ENCODE measurements around the gene NBEAL2.

Gene NBEAL2, protein sequence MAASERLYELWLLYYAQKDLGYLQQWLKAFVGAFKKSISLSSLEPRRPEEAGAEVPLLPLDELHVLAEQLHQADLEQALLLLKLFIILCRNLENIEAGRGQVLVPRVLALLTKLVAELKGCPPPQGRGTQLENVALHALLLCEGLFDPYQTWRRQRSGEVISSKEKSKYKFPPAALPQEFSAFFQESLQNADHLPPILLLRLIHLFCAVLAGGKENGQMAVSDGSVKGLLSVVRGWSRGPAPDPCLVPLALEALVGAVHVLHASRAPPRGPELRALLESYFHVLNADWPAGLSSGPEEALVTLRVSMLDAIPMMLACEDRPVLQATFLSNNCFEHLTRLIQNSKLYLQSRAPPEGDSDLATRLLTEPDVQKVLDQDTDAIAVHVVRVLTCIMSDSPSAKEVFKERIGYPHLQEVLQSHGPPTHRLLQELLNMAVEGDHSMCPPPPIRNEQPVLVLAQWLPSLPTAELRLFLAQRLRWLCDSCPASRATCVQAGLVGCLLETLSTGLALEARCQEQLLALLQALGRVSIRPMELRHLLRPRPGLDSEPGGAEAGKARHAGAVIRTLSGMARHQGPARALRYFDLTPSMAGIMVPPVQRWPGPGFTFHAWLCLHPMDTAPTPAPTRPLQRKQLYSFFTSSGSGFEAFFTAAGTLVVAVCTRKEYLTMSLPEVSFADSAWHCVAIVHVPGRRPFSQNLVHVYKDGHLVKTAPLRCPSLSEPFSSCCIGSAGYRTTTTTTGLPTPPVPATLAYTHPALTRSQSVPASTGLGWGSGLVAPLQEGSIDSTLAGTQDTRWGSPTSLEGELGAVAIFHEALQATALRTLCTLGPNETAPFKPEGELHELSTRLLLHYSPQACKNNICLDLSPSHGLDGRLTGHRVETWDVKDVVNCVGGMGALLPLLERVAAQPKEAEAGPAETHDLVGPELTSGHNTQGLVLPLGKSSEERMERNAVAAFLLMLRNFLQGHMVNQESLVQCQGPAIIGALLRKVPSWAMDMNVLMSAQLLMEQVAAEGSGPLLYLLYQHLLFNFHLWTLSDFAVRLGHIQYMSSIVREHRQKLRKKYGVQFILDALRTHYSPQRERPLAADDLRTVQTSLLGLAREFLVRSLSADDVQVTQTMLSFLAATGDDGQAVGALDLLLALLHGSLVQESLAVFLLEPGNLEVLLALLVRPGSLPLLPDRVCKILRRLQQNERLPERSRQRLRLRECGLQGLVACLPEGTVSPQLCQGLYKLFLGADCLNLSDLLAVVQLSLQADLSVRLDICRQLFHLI (N-terminal part only)

DNA sequence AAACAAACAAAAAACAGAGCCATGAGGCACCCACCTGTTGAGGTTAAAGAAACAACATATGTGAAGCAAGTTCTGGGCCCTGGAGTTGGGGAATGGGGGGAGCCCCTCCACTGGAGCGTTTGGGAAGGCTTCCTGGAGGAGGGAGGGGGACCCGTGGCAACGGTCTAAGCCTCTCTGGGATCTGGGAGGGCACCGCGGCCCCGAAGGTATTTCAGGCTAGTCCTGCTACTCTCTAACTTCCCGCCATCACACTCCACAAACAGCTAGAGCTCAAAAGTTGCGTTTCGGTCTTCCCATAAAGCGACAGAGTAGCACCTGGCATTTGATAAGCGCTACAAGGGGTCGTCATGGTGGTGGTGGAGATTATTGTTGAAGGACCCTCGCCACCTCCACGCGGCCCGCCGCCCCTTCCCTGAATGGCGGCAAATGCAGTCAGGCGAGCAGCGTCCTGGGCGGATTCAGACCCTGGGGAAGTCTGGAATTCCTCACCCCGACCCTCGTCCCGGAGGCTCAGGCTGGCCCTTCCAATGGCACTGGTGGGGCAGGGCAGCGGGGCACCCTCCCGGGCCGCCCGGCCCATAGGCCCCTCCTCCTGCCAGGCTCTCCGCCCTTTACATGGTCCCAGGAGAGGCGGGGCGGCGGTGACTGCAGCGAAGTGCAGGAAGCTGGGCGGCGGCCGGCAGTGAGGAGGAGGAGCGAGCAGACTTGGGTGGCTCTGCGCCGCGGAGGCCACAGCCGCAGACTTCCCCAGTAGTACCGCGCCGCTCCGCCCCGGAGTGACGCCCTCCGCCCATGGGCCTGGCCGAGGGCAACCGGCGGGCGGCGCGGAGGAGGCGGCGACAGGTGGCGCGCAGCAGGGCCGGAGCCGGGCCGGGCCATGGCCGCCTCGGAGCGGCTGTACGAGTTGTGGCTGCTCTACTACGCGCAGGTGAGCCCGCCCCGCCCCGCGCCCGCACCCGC, at the start of gene NBEAL2:
Gene NBEAL2 (plus strand): TSS at position 682 of the 960 bp plus-strand sequence. CDS start 196 bp downstream, at position 878.
- DNase-seq: peak; percentile 96 to 97

DNA sequence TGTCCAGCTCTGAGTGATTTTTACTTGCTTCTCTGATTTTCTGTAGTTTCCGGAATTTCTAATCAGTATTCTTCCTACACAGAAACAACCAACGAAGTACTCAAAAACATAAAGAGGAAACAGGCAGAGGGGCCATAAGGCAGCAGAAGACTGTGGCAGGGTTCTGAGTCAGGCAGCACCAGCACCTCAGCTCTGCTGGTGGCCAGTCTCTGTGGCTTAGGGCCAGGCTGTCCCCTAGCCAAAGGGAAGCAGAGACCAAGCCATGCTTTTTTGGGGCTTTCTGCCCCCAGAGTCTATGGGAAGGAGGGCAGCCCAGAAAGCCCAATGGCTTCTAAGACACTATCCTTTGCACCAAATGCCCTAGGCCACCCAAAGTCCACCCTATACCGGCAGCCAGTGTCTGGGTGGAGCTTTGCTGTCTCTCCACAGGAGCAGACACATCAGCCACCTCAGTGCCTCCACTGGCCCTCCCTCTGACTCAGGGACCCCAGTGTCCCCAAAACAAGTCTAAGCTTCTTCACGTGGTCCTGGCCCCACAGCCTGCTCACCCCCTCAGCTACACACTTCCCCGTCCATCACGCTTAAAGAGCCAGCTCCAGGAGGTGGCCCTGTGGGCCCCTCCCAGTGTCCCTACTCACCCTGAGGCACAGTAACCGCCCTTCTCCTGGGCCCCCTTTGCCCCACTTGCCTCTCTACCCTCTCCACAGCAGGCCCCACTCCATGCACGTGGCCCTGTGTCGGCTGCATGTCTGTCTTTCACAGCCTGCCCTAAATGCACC, 49.1 kb upstream of the NBEAL2 start:
- DNase-seq: no peak

DNA sequence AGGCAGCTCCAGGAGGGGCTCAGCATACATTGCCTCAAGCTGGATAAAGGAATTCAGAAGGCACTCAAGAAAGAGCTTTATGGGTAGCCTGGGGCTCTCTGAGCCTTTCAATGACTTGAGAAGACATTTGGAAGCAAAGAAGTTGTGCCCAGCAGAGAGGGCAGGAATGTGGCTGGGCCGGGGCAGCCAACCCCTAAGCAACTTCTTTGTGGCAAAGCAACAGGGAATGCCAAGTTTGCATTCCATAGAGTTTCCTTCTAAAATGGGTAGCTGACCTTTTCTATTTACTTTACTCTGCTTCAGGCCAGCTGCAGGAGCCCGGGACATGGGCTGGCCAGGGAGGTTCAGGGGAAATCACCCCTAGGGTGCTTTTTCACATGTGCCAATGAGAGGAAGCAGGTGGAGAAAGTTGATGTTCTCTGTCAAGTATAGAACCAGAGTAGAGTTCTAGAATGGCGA, 48.5 kb upstream of the NBEAL2 start:
- DNase-seq: no peak

- no peak for DNase-seq
Measured at GRCh38 chr3:46931631-46932331, 47.7 kb upstream of the NBEAL2 start.

GRCh38 chr3:46932455-46933225, 46.8 kb upstream of the NBEAL2 start:
- DNase-seq: no peak

DNA sequence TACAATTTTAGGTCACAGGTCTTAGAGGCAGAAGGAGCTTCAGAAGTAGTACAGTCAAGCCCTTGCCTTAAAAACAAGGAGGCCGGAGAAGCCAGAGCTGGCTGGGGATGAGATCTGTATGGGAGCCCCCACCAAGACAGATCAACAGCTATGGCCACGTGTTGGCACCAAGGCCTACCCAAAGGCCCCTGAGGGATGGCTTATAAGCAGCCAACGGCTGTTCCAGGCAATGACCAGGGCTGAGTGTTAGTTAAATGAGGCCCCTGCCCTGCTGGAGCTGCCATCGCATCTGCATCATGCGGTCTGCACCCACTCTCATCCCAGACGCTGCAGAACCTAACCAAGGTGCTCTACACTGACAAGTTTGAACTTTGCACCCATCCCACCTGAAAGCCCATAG, 46.2 kb upstream of the NBEAL2 start:
- DNase-seq: no peak

DNA sequence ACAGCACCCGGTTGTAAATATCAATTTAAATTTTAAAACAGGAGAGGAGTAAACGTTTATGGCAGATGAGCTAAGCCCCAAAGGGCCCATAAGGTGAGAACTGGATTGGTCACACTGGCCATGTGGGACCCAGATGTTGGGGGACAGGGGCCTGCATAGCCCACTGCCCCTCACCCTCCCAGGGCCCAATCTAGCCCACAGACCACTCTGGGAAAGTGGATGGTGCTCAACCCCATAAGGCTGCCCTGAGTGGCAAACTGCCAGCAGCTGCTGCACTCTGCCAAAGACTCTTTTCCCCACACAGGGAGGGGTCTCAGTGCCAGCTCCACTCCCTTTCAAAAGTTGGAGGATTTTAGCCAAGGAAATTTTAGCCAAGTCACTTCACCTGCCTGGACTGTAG, 45.4 kb upstream of the NBEAL2 start:
- no peak for DNase-seq

- no peak for DNase-seq
Measured at GRCh38 chr3:46934498-46935167, 44.8 kb upstream of the NBEAL2 start.

- no peak for DNase-seq
Measured at GRCh38 chr3:46935168-46935858, 44.2 kb upstream of the NBEAL2 start.

- DNase-seq: no peak
Measured at GRCh38 chr3:46935989-46936558, 43.4 kb upstream of the NBEAL2 start.

- no peak for DNase-seq
Measured at GRCh38 chr3:46936733-46937250, 42.7 kb upstream of the NBEAL2 start.

GRCh38 chr3:46938118-46938517, 41.3 kb upstream of the NBEAL2 start:
- DNase-seq: no peak

GRCh38 chr3:46939578-46940445, 39.7 kb upstream of the NBEAL2 start:
- no peak for DNase-seq

DNA sequence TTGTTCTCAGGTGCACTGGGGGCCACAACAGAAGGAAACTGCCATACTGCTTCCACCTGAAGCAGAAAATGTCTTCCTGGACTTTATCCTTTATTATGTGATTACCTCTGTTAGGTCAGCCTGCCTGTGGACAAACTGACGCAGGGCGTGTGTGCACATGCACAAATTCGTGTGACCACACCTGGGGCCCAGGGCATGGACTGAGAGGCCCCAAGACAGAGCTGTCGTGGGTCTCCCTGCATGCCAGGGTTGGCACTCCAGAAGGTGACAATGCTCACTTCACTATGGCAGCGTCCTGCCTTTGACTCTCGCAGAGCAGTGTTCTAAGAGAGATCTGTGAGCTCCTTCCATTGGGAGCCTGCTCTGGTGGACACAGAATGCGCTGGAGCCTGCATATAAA, 37.4 kb upstream of the NBEAL2 start:
- DNase-seq: no peak

GRCh38 chr3:46942481-46943236, 36.8 kb upstream of the NBEAL2 start:
- no peak for DNase-seq
